ENCODE data around the gene CATSPER1. TPM values are rescaled to one million over a fixed set of nuclear protein-coding genes. Genes with fewer than 3 reads are reported as not detected.
"Not testable (repeated sequence)": the region's sequence is repeated elsewhere in the genome, so short reads cannot be mapped to it uniquely, and the experiment has no call there.

The CATSPER1 gene
- total RNA-seq, 1 donor = not detected

DNA sequence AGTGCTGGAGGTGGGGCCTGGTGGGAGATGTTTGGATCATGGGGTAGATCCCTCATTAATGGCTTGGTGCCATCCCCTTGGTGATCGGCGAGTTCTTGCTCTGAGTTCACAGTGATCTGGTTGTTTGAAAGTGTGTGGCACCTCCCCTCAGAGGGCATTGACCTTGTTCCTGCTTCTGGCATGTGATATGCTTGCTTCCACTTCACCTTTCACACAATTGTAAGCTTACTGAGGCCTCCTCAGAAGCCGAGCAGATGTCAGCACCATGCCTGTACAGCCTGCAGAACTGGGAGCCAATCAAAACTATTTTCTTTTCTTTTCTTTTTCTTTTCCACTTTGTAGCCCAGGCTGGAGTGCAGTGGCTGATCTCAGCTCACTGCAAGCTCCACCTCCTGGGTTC is 11.0 kb upstream of the CATSPER1 start:
- no peak overlapping the region for H3K4me3 ChIP-seq (ENCODE audit: low read depth, low read length)
- TF ChIP-seq, protein P1, sequence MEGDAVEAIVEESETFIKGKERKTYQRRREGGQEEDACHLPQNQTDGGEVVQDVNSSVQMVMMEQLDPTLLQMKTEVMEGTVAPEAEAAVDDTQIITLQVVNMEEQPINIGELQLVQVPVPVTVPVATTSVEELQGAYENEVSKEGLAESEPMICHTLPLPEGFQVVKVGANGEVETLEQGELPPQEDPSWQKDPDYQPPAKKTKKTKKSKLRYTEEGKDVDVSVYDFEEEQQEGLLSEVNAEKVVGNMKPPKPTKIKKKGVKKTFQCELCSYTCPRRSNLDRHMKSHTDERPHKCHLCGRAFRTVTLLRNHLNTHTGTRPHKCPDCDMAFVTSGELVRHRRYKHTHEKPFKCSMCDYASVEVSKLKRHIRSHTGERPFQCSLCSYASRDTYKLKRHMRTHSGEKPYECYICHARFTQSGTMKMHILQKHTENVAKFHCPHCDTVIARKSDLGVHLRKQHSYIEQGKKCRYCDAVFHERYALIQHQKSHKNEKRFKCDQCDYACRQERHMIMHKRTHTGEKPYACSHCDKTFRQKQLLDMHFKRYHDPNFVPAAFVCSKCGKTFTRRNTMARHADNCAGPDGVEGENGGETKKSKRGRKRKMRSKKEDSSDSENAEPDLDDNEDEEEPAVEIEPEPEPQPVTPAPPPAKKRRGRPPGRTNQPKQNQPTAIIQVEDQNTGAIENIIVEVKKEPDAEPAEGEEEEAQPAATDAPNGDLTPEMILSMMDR (IDR thresholded peaks at IDR 0.05; ENCODE audit: insufficient read depth, low read length) = no peak
- no peak for DNase-seq (ENCODE audit: low read depth)

DNA sequence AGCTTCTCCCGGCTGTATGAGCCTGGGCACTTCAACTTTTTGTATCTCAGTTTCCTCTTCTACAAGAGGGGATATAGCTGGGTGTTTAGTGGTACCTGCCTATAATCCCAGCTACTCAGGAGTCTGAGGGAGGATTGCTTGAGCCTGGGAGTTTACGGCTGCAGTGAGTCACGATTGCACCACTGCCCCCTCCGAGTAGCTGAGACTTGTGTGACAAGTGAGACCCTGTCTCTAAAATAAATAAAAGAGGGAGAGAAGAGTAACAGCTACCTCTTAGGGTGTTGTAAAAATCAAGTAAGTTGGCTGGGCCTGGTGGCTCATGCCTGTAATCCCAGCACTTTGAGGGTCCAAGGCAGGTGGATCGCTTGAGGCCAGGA is 10.0 kb upstream of the CATSPER1 start:
- TF ChIP-seq, protein P1 (IDR thresholded peaks at IDR 0.05; ENCODE audit: insufficient read depth, low read length) = no peak
- H3K4me3 ChIP-seq (ENCODE audit: low read depth, low read length) = no peak overlapping the region
- no peak for DNase-seq (ENCODE audit: low read depth)

DNA sequence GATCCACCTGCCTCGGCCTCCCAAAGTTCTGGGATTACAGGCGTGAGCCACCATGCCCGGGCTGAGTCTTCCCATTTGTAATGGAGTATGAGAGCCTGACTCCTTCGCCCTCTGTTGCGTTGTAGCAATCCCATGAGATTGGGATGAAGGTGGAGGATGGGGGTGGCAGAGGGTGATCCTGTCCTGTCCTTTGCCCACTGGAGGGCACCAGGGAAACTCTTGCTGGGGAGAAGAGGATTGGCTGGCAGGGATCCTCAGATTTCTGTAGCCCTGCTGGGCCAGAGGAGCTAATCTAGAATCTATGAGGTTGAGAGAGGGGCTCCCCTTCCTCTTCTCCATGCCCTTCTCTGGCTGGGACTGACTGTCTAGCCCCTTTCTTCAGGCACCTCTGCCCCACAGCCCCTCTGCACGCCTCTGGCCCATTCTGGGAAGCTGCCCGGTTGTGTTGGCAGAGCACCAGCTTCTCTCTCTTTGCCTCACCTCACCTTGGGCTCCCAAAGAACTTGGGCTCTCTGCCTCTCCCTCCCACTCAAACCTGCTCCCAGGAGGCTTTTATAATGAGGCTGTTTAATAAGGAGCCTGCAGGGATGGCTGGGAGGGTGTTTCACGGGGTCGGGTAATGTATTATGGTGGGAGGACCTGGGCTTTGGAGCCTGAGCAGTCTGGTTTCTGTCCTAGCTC is 9.5 kb upstream of the CATSPER1 start:
- no peak overlapping the region for H3K4me3 ChIP-seq (ENCODE audit: low read depth, low read length)
- DNase-seq (ENCODE audit: low read depth) = no peak
- TF ChIP-seq, protein P1 (IDR thresholded peaks at IDR 0.05; ENCODE audit: insufficient read depth, low read length) = no peak

DNA sequence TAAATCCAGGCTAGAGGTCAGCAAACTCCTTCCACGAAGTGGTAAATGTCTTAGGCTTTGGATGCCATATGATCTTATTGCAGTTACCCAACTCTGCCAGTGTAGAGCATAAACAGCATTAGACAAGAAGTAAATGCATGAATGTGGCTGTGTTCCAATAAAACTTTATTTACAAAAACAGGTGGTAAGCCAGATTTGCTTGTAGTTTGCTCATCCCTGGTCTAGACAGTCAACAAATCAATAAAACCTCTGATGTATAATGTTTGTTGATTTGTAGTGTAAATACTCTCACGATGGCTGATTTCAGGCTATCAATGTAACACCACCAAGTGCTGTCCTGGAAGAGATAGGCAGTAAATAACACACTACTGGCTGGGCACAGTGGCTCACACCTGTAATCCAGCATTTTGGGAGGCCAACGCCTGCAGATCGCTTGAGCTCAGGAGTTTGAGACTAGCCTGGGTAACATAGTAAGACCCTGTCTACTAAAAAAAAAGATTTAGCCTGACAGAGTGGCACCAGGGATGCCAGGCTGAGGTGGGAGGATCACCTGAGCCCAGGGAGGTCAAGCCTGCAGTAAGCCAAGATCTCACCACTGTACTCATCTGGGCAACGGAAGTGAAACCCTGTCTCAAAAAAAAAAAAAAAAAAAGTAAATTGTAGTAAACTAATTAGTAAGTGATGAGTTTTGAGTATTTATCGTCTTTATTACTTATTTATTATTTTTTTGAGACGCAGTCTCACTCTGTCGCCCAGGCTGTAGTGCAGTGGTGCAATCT is 6.9 kb upstream of the CATSPER1 start:
- TF ChIP-seq, protein P1 (IDR thresholded peaks at IDR 0.05; ENCODE audit: insufficient read depth, low read length) = no peak
- DNase-seq (ENCODE audit: low read depth) = no peak
- H3K4me3 ChIP-seq (ENCODE audit: low read depth, low read length) = no peak overlapping the region

DNA sequence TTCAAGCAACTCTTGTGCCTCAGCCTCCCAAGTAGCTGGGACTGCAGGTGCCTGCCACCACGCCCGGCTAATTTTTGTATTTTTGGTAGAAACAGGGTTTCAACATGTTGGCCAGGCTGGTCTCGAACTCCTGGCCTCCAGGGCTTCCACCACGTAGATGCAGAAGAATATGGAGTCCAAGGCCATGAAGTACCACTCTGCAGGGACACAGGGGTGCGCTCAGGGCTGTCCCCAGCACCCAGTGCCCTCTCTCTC is 3.2 kb downstream of the CATSPER1 start:
- H3K4me3 ChIP-seq (ENCODE audit: low read depth, low read length); DNase-seq (ENCODE audit: low read depth): not testable (repeated sequence)

DNA sequence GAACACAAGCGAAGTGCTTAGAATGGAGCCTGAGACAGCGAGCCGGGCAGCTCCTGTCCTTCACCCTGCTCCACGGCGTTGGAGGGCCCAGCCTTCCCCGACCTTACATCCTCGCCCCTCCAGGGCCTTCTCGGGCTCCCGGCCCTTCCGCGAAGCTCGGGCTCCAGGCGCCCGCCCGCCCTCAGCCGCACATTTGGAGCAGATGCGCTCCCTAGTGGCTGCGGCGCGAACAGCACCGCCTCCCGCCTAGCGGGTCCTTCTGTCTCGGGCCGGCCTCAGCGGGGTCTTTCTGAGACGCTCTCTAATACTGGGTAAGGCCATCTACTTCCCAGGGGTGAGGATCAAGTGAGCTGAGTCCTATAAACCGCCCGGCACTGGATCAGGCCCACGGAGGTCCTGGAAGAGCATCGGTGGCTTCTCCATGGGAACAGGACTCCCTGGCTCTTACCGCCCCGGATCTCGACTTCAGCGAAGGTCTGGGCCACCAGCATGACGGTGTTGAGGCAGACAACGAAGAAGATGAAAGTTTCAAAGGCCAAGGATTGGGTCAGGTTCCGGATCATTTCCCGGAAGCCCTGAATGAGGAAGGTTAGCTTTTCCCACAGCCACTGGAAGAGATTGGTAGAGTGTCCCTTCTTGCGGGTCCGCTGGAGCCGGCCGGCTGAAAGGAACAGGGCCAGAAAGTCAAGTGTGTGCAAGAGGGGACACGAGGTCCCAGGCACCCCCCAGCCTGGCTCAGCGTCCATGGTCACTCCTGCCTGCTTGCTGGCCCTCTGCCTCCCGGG is 3.7 kb downstream of the CATSPER1 start:
- peak overlapping the region; percentile 17 for H3K4me3 ChIP-seq (ENCODE audit: low read depth, low read length)
- DNase-seq (ENCODE audit: low read depth) = peak; percentile 55
- TF ChIP-seq, protein P1 (IDR thresholded peaks at IDR 0.05; ENCODE audit: insufficient read depth, low read length) = peak; percentile 95

Data from fibroblast of the aortic adventitia (primary cell).